Breast epithelium (tissue), 3 donors: ENCODE measurements around the gene FOSL1.

Experiments used
- CTCF ChIP-seq, 3 donors: fragments of 450-650 bp; IDR thresholded peaks; one replicate each; pipeline ENCODE4 v1.5.1; 2016 to 2017; ENCODE audit warnings: antibody characterized with exemption in 3 of 3, mild to moderate bottlenecking in 3 of 3, moderate library complexity in 3 of 3
- POLR2A ChIP-seq: fragments of 450-650 bp; IDR thresholded peaks from one replicate; pipeline ENCODE4 v1.6.1; 2016; ENCODE audit warnings: antibody characterized with exemption, mild to moderate bottlenecking, moderate library complexity
- POLR2AphosphoS5 ChIP-seq, 3 donors: sonication (generic); formaldehyde crosslinking; IDR thresholded peaks; one replicate each; pipeline ENCODE4 v1.6.1; 2017; ENCODE audit warnings: antibody characterized with exemption in 3 of 3

GRCh38 chr11:65945941-65946558 lies 45.9 kb upstream of the FOSL1 start:
- TF ChIP-seq CTCF (IDR thresholded peaks at IDR 0.05) = no peak
- no peak for TF ChIP-seq POLR2AphosphoS5 (IDR thresholded peaks at IDR 0.05)
- TF ChIP-seq POLR2A = no peak
